GM18498 (cell line): ENCODE data around the gene SLC25A14.
"Not testable (repeated sequence)": the region's sequence is repeated elsewhere in the genome, so short reads cannot be mapped to it uniquely, and the experiment has no call there.

Source experiments
- ATAC-seq: cut with Tn5 transposase; IDR thresholded peaks from one replicate; pipeline ENCODE4 v1.9.1; 2021; ENCODE audit warnings: mild to moderate bottlenecking, moderate library complexity; ENCODE audit not compliant: unreplicated experiment

Gene SLC25A14, protein sequence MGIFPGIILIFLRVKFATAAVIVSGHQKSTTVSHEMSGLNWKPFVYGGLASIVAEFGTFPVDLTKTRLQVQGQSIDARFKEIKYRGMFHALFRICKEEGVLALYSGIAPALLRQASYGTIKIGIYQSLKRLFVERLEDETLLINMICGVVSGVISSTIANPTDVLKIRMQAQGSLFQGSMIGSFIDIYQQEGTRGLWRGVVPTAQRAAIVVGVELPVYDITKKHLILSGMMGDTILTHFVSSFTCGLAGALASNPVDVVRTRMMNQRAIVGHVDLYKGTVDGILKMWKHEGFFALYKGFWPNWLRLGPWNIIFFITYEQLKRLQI

DNA sequence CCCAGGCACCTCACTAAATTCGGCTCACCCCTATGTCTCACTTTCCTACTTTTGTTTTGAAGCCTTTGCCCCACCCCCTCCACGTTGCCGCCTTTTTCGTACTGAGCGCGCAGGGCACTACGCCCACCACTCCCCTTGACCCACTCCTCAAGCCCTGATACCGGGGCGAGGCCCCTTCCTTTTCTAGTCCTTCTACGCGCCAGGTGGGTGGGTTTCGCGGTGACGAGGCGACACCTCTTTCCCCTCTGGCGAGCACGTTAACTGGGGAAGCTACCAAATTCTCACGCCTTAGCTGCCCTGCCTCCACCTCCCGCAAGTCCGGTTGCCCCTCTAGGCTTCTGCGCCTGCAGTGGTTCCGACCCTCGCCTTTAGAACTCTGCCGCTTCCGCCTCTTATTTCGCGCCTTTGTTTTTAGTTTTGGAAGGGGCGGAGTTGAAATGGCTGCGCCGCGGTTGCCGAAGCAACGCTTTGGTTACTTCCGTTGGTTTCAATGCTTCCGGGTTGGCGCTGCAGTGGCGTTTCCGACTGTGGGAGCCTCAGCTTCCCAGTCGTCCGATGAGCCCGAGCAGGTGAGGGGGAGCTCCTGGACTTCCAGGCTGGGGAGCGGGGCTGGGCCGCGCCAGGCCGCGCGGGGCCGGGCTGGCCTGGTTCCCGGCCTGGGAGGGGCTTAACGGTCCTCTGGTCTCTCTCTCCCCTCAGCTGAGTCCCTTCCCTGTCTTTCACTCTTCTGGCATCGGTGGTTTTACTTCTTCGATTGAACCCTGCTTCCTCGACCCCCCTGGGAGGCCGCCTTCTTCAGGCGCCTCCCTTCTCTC, at the start of gene SLC25A14:
Gene SLC25A14 (plus strand): TSS at position 512 of the 815 bp plus-strand sequence. CDS start 360 bp downstream, outside the sequence.
- ATAC-seq = peak; percentile 99

DNA sequence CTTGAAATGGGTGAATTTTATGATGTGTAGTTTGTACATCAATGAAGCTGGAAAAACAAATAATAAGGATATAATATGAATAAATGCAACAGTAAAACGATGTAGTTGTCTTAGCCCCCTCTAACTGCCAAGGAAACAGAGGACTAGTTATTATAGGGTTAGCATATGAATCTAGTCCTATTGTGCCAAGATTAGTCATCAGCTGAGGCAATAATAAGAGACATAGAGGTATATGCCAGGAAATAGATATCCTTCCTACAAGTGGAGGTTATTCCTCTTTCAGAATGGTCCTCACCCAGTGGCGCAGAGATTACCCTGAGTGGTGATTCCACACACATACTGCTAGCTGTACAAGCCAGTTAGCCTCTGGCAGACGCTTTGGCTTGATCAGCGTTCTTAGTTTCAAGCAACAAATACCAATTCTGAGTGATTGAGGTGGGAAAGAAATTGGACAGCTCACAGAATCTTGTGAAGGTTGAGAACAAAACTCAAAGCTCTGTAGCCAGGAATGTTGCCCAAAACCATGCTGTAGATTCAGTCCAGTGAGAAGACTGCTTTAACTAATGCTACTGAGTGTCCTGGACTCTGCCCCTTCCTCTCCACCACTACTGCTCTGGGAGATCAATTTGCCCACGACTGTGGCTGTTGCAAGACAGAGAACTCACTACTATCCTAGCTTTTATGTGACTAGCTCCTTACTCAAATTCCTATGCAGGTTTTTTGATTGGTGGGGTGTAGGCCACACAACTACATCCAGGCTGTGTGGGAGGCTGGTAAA, 44.0 kb upstream of the SLC25A14 start:
- ATAC-seq = no peak

DNA sequence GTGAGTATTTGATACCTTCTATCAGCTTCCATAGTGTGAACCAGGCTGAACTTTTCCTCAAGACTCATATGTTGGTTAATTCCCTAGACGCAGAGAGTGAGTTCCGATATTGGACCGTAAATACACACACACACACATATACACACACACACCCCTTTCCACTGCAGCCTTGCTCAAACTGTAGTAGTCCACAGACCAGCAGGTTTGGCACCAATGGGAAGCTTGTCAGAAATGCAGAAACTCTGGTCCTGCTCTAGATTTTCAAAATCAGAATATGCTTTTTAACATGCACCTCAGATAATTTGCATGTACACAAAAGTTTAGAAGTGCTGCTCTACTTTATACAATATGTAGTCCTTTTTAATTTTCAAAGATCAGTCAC, 43.4 kb upstream of the SLC25A14 start:
- ATAC-seq = no peak

DNA sequence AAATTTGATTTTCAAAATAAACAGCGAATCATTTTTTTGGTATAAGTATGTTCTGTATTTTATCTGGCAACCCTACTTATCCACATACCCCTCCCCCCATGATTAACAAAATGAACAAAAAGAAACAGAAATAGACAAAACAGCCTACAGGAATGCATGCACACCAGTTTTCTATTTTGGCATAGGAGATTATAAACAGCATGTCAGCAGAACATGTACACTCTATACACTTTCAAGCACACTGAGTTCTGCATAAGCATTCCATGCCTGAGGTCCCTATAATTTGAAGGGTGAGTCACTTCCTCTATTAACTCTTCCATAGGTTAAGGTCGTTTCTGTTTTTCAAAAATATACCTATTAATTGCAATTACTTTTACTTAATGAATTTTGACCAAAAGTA, 43.0 kb upstream of the SLC25A14 start:
- ATAC-seq = no peak

DNA sequence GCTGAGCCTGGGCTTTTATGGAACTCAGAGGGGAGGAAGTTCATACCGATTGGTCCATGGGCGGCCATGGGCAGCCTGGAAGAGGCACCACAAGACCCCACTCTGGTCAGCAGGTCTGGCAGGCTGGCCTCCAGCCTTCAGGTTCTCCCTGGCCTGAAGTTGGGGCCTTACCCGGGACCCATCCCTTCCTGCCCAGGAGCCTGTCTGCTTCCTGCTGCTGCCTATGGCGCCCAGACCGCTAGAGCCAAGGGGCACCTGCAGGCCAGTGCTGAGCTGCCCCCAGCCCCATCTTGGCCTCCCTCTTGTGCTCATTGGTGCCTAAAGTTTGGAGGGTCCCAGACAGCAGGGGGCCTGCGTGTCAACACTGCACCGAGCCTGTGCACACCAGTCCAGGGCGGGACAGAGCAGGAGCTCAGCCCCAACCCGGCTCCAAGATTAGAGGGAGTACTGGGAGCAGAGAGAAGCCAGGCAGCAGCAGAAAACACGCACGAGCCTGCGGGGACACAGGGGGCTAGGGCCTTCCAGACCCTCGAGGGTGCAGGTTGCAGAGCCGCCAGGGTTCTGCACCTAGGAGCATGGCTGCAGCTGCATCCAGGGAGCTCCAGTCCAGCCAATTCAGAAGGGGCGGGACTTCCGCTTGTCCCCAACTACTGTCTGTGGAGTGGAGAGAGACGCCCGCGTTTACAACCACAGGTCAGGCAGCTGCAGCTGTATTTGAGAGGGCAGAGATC, 40.3 kb upstream of the SLC25A14 start:
- ATAC-seq = no peak

DNA sequence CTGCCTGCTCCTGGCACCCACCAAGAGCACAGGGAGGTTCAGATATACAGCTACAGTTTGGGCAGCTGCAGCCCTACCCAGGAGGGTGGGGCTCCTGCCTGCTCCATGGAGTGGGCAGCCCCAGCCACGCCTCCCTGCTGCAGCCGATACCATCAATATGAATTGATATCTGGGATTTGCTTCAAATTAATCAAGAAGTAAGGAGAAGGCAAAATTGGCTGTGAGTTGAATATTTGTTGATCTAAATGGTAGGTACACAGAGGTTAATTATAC, 39.8 kb upstream of the SLC25A14 start:
- ATAC-seq = no peak

DNA sequence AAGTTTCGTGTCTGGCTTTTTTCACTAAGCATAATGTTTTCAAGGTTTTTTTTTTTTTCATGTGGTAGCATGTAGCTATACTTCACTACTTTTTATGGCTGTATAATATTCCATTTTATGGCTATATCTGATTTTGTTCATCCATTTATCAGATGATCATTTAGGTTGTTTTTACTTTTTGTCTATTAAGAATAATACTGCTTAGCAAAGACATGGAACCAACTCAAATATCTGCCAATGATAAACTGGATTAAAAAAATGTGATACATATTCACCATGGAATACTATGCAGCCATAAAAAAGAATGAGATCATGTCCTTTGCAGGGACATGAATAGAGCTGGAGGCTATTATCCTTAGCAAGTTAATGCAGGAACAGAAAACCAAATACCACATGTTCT, 38.3 kb upstream of the SLC25A14 start:
- no peak for ATAC-seq

DNA sequence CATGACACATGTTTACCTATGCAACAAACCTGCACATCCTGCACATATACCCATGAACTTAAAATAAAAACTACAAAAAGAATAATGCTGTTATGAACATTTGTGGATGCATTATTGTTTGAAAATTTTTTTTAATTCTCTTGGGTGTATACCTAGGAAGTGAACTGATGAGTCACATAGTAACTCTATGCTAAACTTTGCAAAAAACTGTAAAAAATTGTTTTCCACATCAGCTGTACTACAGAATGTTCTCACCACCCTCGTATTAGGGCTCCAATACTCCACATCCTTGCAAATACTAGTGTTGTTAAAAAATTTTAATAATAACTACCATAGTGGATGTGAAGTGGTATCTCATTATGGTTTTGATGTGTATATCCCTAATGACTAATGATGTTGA, 37.7 kb upstream of the SLC25A14 start:
- ATAC-seq = no peak

DNA sequence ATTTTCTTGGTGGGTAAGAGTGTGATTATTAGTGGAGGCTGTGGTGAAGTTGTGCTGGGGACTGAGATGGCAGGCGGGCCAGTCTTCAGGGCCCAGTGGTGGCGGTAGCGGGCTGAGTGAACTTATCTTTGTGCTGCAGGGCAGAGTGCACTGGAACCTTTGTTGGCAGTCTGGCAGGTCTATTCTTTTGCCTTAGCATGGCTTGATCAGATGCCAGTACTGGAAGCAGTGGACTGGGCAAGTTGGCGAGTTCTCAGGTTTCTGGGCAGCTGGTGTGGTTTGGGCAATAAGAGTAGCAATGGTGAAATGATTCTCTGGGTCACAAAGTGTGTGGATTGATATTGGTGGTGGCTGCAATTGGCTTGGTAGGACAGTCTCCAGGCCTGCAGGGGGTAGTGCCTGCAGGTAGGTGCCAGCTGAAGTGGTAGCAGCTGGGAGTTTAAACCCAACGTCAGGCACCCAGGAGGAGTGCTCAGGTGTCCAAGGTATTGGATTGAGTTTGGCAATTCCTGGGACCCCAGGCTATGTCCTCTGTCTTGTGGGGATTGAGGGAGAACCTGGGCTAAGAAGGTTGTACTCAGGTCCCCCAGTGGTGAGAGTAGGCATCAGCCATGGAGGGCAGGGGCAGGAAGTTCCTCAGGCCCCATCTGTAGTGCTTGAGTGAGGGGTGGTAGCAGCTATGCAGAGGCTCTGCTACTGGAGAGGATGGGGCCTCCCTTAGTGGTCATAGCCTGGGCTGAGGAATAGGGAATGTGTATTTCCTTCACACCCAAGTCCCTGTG, 34.9 kb upstream of the SLC25A14 start:
- no peak for ATAC-seq

DNA sequence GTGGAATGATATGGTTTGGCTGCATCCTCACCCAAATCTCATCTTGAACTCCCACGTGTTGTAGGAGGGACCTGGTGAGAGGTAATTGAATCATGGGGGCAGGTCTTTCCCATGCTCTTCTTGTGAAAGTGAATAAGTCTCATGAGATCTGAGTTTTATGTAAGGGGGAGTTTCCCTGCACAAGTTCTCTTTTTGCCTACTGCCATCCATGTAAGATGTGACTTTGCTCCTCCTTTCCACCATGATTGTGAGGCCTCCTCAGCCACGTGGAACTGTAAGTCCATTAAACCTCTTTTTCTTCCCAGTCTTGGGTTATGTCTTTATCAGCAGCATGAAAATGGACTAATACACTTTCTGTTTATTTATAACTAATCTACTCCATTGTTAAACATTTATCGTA, 19.8 kb upstream of the SLC25A14 start:
- not testable (repeated sequence) for ATAC-seq

DNA sequence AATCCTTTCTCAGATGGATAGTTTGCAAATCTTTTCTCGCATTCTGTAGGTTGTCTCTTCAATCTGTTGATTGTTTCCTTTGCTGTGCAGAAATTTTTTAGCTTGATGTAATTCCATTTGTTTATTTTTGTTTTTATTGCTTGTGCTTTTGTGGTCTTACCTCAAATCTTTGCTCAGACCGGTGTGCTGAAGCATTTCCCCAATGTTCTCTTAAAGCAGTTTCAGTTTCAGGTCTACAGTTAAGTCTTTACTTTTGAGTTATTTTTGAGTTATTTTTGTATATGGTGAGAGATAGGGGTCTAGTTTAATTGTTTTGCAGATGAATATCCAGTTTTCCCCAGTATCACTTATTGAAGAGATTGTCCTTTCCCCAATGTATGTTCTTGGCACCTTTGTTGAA, 18.2 kb upstream of the SLC25A14 start:
- ATAC-seq = no peak

DNA sequence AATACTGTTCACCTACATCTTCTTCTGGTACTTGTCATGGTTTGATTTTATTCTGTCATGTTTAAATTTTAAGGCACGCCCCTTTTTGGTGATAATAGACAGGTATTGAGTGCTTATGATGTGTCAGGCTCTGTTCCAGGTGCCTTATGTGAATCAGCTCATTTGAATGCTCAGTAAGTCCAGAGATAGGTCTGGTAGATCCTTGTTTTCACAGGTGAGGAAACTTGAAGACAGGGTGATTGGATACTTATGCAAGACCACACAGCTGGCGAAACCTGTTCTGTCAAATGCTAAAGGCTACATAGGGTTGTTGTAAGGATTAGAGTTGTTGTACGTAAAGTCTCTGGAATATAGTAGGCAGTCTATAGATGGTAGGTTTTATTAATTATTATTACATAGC, 9.6 kb upstream of the SLC25A14 start:
- ATAC-seq = no peak

DNA sequence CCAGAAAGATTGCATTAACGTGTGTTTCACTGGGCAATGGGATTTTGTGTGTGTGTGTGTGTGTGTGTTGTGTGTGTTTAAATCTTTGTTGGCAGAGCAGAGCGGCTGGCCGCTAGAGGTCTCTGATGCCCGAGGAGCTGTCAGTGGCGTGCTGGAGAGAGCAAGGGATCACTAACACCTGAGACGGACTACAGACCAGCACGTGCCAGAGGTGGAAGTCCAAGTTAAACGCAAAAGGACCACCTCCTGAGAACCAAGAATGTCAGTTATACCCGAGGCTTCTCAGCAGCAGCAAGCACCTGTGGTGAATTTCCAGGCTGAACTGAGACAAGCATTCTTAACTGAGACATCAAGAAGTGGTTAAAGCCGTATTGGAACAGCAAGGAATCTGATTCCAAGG, 9.0 kb upstream of the SLC25A14 start:
- peak; percentile 74 for ATAC-seq

DNA sequence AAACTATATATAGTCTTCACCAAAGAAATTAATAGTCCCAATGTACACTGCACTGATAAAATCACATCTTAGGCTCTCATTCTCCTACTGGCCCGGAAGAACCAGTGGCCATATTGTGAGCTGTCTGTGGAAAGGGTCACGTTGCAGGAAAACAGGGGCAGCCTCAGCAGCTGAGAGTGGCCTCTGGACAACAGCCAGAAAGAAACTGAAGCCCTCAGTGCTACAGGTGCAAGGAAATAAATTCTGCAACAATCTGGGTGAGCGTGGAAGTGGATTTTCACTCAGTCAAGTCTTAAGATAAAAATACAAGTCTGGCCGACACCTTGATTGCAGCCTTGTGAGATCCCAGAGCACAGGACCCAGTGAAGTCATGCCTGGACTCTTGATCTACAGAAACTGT, 3.2 kb upstream of the SLC25A14 start:
- no peak for ATAC-seq

DNA sequence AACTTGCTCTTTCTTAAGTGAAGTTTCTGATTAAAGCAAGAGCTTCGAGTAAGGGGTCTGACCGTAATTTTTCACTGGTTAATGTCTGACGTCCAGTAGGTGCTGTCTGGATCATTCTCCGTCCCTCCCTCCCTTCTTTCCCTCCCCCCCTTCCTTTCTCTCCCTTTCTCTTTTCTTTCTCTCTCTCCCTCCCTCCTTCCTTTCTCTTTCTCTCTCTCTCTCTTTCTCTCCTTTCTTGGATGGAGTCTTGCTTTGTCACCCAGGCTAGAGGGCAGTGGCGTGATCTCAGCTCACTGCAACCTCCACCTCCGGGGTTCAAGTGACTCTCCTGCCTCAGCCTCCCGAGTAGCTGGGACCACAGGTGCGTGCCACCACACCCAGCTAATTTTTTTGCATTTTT, 850 bp upstream of the SLC25A14 start:
- ATAC-seq = not testable (repeated sequence)

DNA sequence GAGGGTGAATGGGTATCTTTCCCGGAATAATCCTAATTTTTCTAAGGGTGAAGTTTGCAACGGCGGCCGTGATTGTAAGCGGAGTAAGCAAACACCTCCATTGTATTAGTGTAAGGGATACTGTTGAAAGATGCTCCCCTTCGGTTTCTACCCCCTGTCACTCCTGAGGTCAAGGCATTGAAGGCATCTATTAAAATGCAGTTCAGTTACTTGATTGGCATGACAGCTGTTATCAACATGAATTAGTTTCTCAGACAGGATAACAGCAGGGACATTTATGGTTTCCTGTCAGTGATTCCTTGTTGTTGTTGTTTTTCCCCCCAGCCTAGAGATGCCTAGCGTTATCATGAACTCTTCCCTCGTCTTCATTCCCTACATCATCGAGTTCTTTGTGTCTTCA, 552 bp downstream of the SLC25A14 start:
- ATAC-seq = no peak

DNA sequence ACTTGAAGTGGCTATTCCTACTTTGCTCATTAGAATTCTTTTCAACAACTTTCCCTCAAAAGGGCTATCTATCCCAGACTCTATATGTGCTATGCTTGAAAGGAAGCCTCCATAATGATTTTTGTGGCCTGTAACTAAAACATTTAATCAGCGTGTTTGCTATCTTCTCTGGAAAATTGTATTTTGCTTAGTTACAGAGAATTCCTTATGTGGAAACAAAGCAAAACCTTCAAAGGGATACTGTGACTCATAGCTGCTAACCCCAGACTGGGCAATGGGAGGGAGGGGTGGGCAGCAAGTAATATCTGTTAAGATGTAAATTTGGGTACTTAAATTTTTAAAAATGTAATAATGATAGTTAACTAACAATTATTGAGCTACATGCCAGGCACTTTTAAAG, 3.7 kb downstream of the SLC25A14 start:
- ATAC-seq = no peak

DNA sequence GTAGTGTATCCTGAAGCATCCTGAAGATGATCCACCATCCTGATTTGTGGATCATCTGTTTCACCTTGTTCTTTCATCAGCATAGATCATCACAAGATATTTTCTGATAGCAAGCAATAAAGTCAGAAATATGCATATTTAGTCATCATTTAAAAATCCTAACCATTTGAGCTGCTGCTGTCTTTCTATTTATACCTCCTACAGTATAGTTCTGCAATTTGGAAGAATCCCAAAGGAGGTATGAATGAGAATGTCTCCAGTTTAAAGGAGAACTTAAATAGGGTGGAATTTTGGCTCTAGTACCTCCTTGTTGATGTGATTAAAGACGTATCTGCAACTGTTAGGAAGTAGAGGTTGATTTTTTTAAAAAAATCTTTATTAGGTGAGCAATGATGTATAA, 7.6 kb downstream of the SLC25A14 start:
- ATAC-seq = no peak

DNA sequence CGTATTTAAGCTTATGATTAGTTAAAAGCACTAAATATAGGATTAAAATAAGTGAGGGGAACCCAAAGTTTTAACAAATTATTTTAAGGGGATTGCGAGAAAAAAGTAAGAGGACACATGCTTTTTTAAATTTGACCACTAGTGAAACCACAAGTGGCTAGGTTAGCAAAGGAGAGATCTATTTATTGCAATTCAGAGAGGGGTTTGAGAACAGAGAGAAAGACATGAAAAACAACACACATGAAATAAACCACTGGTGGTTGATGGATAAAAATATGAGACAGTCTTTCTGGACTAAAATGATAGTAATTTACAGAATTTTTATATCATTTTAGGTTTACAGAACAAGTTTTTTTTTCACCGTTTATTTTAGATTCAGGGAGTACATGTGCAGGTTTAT, 11.8 kb downstream of the SLC25A14 start:
- no peak for ATAC-seq

DNA sequence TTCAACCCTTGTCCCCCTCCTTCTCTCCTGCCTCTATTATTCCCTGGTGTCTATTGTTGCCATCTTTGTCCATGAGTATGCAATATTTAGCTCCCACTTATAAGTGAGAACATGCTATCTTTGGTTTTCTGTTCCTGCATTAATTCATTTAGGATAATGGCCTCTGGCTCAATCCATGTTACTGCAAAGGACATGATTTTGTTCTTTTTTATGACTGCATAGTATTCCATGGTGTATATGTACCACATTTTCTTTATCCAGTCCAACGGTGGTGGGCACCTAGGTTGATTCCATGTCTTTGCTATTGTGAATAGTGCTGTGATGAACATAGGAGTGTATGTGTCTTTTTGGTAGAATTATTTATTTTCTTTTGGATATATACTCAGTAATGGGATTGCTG, 12.3 kb downstream of the SLC25A14 start:
- ATAC-seq = not testable (repeated sequence)
